Gastroesophageal sphincter (tissue), 4 donors: ENCODE data around the gene SERPINB6. TPM values are rescaled to one million over a fixed set of nuclear protein-coding genes. Genes with fewer than 3 reads are reported as not detected.

Experiments used
- ATAC-seq: fragments of 150-250 bp; one replicate; pipeline ENCODE4 v1.9.1; 2016; ENCODE audit warnings: mild to moderate bottlenecking, moderate library complexity
- H3K27ac ChIP-seq, 4 donors: fragments of 200-600 bp; sonication (generic) in 3 of 4; 1 replicate in 3 of 4; 2 replicates in 1 of 4; pipeline ENCODE4 v1.5.1; 2016 to 2019
- H3K27me3 ChIP-seq: fragments of 200-600 bp; sonication (generic); one replicate; pipeline ENCODE4 v1.5.1; 2019
- H3K36me3 ChIP-seq, 2 donors: fragments of 200-600 bp; sonication (generic); one replicate each; pipeline ENCODE4 v1.5.1; 2019; ENCODE audit warnings: control low read depth in 1 of 2
- H3K4me1 ChIP-seq, 3 donors: fragments of 200-600 bp; sonication (generic); 1 replicate in 2 of 3; 2 replicates in 1 of 3; pipeline ENCODE4 v1.5.1; 2016 to 2019; ENCODE audit warnings: control low read depth in 2 of 3
- H3K4me3 ChIP-seq, 2 donors: fragments of 200-600 bp; sonication (generic); one replicate each; pipeline ENCODE4 v1.5.1; 2019; ENCODE audit warnings: mild to moderate bottlenecking in 1 of 2, moderate library complexity in 1 of 2
- H3K9me3 ChIP-seq, 3 donors: fragments of 200-600 bp; sonication (generic); one replicate each; pipeline ENCODE4 v1.5.1; 2017 to 2019; ENCODE audit warnings: control low read depth in 2 of 3
- EP300 ChIP-seq: sonication (generic); formaldehyde crosslinking; IDR thresholded peaks from one replicate; pipeline ENCODE4 v1.6.1; 2017; ENCODE audit warnings: antibody characterized with exemption, mild to moderate bottlenecking
- POLR2A ChIP-seq, 2 donors: fragments of 450-650 bp; IDR thresholded peaks; one replicate each; pipeline ENCODE4 v1.6.1; 2017; ENCODE audit warnings: antibody characterized with exemption in 2 of 2, mild to moderate bottlenecking in 2 of 2, moderate library complexity in 1 of 2
- POLR2AphosphoS5 ChIP-seq: sonication (generic); formaldehyde crosslinking; IDR thresholded peaks from one replicate; pipeline ENCODE4 v1.6.1; 2017; ENCODE audit warnings: antibody characterized with exemption
- WGBS, 2 donors: methylation state at CpG; one replicate each; pipeline ENCODE4 v1.1.5; 2018; ENCODE audit warnings: low coverage in 1 of 2; 5-methylcytosine and 5-hydroxymethylcytosine counted together
- total RNA-seq, 4 donors: library from RNA; depleted of rRNA; stranded (reverse); fragments of >200 nt; gene quantifications; one replicate each; pipeline ENCODE4 v1.1.0, GENCODE V29; 2016
- TF ChIP-seq, protein P1 (sequence below), 4 experiments: fragments of 200-600 bp in 2 of 4; fragments of 450-650 bp in 2 of 4; sonication (generic) in 1 of 4; IDR thresholded peaks; one replicate each; pipeline ENCODE4 v1.5.1; 2017 to 2019; ENCODE audit warnings: antibody characterized with exemption in 4 of 4, mild to moderate bottlenecking in 2 of 4, moderate library complexity in 2 of 4

The SERPINB6 gene
- total RNA-seq, 4 donors from 2014 or later, result 130 to 154 (median 143) TPM

DNA sequence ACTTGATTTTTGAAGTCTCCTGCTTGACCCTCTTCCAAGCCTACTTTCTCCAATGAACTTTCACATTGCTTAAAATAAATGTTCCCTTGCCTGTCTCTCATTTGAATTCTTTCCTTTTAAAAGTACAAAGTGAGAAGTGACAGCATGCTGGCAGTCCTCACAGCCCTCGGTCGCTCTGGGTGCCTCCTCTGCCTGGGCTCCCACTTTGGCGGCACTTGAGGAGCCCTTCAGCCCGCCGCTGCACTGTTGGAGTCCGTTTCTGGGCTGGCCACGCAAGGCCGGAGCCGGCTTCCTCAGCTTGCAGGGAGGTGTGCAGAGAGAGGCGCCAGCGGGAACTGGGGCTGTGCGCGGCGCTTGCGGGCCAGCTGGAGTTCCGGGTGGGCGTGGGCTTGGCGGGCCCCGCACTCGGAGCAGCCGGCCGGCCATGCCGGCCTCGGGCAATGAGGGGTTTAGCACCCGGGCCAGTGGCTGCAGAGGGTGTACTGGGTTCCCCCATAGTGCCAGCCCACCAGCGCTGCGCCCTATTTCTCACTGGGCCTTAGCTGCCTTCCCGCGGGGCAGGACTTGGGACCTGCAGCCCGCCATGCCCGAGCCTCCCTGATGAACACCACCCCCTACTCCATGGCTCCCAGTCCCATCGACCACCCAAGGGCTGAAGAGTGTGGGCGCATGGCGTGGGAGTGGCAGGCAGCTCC, 31.9 kb downstream of the SERPINB6 start:
- Histone ChIP-seq H3K36me3 (no peaks in the 10 kb centered on the region), H3K27me3 (no peaks in the 10 kb centered on the region), H3K27ac (no peak overlapping the region), H3K9me3 (no peaks in the 10 kb centered on the region), H3K4me1 (no peaks in the 10 kb centered on the region), H3K4me3 (no peak overlapping the region)
- 96% methylated on average over 8 of the region's 34 CpGs; no CpG with 5 or more reads in 1 of the 2 donors for WGBS, 2 donors
- TF ChIP-seq POLR2AphosphoS5, result no peak
- TF ChIP-seq, protein P1, sequence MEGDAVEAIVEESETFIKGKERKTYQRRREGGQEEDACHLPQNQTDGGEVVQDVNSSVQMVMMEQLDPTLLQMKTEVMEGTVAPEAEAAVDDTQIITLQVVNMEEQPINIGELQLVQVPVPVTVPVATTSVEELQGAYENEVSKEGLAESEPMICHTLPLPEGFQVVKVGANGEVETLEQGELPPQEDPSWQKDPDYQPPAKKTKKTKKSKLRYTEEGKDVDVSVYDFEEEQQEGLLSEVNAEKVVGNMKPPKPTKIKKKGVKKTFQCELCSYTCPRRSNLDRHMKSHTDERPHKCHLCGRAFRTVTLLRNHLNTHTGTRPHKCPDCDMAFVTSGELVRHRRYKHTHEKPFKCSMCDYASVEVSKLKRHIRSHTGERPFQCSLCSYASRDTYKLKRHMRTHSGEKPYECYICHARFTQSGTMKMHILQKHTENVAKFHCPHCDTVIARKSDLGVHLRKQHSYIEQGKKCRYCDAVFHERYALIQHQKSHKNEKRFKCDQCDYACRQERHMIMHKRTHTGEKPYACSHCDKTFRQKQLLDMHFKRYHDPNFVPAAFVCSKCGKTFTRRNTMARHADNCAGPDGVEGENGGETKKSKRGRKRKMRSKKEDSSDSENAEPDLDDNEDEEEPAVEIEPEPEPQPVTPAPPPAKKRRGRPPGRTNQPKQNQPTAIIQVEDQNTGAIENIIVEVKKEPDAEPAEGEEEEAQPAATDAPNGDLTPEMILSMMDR (IDR thresholded peaks at IDR 0.05), result no peak
- TF ChIP-seq EP300, result no peak
- no peak for TF ChIP-seq POLR2A (IDR thresholded peaks at IDR 0.05)
- ATAC-seq, result no peak

DNA sequence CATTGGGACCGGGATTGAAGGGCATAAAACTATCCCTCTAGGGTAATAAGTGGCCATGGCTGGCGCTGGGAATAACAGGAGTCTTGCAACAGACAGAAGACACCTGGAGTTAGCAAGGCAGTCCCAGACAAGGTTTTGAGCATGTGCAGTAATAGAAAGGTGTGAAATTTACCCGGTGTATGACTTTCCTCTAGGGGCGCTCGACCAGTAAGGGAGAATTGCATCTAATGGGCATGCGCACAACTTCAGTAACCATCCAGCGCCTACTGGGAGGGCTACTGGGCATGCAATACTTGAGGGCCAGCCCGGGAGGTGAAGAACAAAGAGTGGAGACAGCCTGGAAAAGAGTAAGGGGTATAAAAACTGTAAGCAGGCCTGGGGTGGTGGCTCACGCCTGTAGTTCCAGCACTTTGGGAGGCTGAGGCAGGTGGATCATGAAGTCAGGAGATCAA, 32.7 kb downstream of the SERPINB6 start:
- WGBS, 2 donors, result 50 to 91% methylated on average over 2 to 4 of the region's 9 CpGs
- H3K27ac ChIP-seq, result no peak overlapping the region
- H3K27me3 ChIP-seq, result no peaks in the 10 kb centered on the region
- no peaks in the 10 kb centered on the region for H3K36me3 ChIP-seq
- TF ChIP-seq POLR2A (IDR thresholded peaks at IDR 0.05), result no peak
- TF ChIP-seq, protein P1 (IDR thresholded peaks at IDR 0.05), result no peak
- no peak for TF ChIP-seq EP300
- TF ChIP-seq POLR2AphosphoS5, result no peak
- no peak overlapping the region for H3K4me3 ChIP-seq
- ATAC-seq, result no peak
- H3K9me3 ChIP-seq, result no peaks in the 10 kb centered on the region
- no peaks in the 10 kb centered on the region for H3K4me1 ChIP-seq

DNA sequence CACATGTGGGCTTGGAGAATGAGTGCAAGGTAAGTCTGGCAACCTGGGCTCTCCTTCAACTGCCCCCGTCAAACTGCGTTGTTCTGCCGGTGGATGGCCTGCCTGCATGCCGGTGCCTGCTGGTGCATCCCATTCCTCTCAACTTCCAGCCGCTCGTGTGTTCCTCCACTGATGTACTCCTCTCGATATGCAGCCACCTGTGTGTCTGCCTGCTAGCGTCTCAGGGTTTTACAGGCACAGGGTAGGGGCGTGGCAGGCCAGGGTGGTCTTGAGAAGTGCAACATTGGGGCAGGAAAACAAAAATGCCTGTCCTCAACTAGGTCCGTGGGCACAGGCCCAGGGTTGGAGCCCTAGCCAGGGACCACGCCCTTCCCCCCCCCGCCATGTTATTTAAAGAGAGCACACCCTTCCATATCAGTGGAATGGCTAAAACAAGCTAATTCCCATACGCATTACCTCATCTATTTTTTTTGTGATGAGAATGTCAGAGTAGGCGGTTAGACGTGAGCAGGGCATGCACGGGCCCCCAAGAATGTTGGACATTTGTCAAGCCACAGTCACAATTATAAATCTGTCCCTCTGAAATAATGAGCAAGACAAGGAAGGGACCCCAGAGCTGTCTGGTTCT, 33.2 kb downstream of the SERPINB6 start:
- Histone ChIP-seq H3K27ac (no peak overlapping the region), H3K4me3 (no peak overlapping the region), H3K9me3 (no peaks in the 10 kb centered on the region), H3K36me3 (no peaks in the 10 kb centered on the region), H3K4me1 (no peaks in the 10 kb centered on the region), H3K27me3 (no peaks in the 10 kb centered on the region)
- WGBS, 2 donors, result 71 to 80% methylated on average over 1 to 5 of the region's 16 CpGs
- TF ChIP-seq EP300 (no peak), POLR2AphosphoS5 (no peak), POLR2A (IDR thresholded peaks at IDR 0.05) (no peak)
- TF ChIP-seq, protein P1 (IDR thresholded peaks at IDR 0.05), result no peak
- no peak for ATAC-seq

- Histone ChIP-seq H3K4me3 (no peak overlapping the region), H3K27ac (no peak overlapping the region), H3K4me1 (no peaks in the 10 kb centered on the region), H3K27me3 (no peaks in the 10 kb centered on the region), H3K9me3 (no peaks in the 10 kb centered on the region), H3K36me3 (no peaks in the 10 kb centered on the region)
- WGBS, 2 donors, result 82 to 86% methylated on average over 1 to 2 of the region's 3 CpGs
- ATAC-seq, result no peak
- TF ChIP-seq POLR2A (IDR thresholded peaks at IDR 0.05) (no peak), POLR2AphosphoS5 (no peak), EP300 (no peak)
- TF ChIP-seq, protein P1 (IDR thresholded peaks at IDR 0.05), result no peak
Observed at GRCh38 chr6:2937627-2938003, 33.8 kb downstream of the SERPINB6 start.
